CD14-positive monocyte (primary cell): ENCODE data around the gene INSYN2B. TPM values are rescaled to one million over a fixed set of nuclear protein-coding genes. Genes with fewer than 3 reads are reported as not detected.
A peak's percentile ranks its signal among the peaks of the same experiment; 100 is the strongest.

ENCODE experiments used
- DNase-seq, 3 donors: peaks; one replicate each; pipeline ENCODE4 v3.0.0-alpha.2; 2011 to 2022
- H2AFZ ChIP-seq: 2 replicates; pipeline ENCODE4 v1.6.0; 2012; ENCODE audit warnings: mild to moderate bottlenecking, low read depth, low read length, inconsistent platforms; ENCODE audit not compliant: insufficient read depth, poor library complexity, severe bottlenecking
- H3K27ac ChIP-seq, 2 donors: 1 replicate in 1 of 2; 2 replicates in 1 of 2; pipeline ENCODE4 v1.5.1; 2012 to 2013; ENCODE audit warnings: low read length in 2 of 2, control low read depth in 1 of 2, inconsistent platforms in 1 of 2, low read depth in 1 of 2, mild to moderate bottlenecking in 1 of 2
- H3K27me3 ChIP-seq, 2 donors: one replicate each; pipeline versions ENCODE4 v1.6.0 to v1.6.1; 2011 to 2013; ENCODE audit warnings: low read length in 2 of 2; ENCODE audit not compliant: control insufficient read depth in 2 of 2, insufficient read depth in 2 of 2
- H3K36me3 ChIP-seq, 2 donors: replicated peaks in 1 of 2; 1 replicate in 1 of 2; 2 replicates in 1 of 2; pipeline versions ENCODE4 v1.5.1 to v1.6.1; 2012 to 2013; ENCODE audit warnings: low read length in 2 of 2, control low read depth in 1 of 2, inconsistent platforms in 1 of 2, mild to moderate bottlenecking in 1 of 2; ENCODE audit not compliant: insufficient read depth in 2 of 2, control insufficient read depth in 1 of 2
- H3K4me1 ChIP-seq, 2 donors: 1 replicate in 1 of 2; 2 replicates in 1 of 2; pipeline versions ENCODE4 v1.5.1 to v1.6.1; 2012 to 2013; ENCODE audit warnings: low read length in 2 of 2, control low read depth in 1 of 2, inconsistent platforms in 1 of 2, mild to moderate bottlenecking in 1 of 2, moderate library complexity in 1 of 2; ENCODE audit not compliant: insufficient read depth in 2 of 2, control insufficient read depth in 1 of 2
- H3K4me2 ChIP-seq: replicated peaks from 2 replicates; pipeline ENCODE3; 2012; ENCODE audit warnings: low read length, moderate library complexity, mild to moderate bottlenecking; ENCODE audit not compliant: poor library complexity, severe bottlenecking; ENCODE audit errors: extremely low read depth
- H3K4me3 ChIP-seq, 3 experiments: fragments of 200-600 bp in 1 of 3; sonication (generic) in 1 of 3; replicated peaks in 1 of 3; 1 replicate in 2 of 3; 2 replicates in 1 of 3; pipeline ENCODE4 v1.5.1; 2011 to 2013; ENCODE audit warnings: low read length in 3 of 3, mild to moderate bottlenecking in 3 of 3, control low read depth in 2 of 3, low read depth in 2 of 3, inconsistent platforms in 1 of 3, moderate library complexity in 1 of 3
- H3K79me2 ChIP-seq: 2 replicates; pipeline ENCODE4 v1.6.0; 2012; ENCODE audit warnings: mild to moderate bottlenecking, control low read depth, inconsistent platforms, low read length, moderate library complexity; ENCODE audit not compliant: insufficient read depth
- H3K9ac ChIP-seq: 2 replicates; pipeline ENCODE4 v1.6.0; 2017; ENCODE audit warnings: low read length, mild to moderate bottlenecking; ENCODE audit not compliant: insufficient read depth, poor library complexity, severe bottlenecking
- H3K9me3 ChIP-seq, 2 donors: replicated peaks in 1 of 2; 1 replicate in 1 of 2; 2 replicates in 1 of 2; pipeline versions ENCODE4 v1.5.1 to v1.6.1; 2012 to 2013; ENCODE audit warnings: low read length in 2 of 2, control low read depth in 1 of 2; ENCODE audit not compliant: control insufficient read depth in 1 of 2, insufficient read depth in 1 of 2
- H4K20me1 ChIP-seq: 2 replicates; pipeline ENCODE4 v1.6.0; 2012; ENCODE audit warnings: mild to moderate bottlenecking, low read length, control low read depth, moderate library complexity; ENCODE audit not compliant: insufficient read depth
- H3K27ac Mint-ChIP-seq, 7 donors: one replicate each; pipeline ENCODE4 v1.8.0; 2020; ENCODE audit warnings: mild to moderate bottlenecking in 7 of 7, mixed read lengths in 7 of 7, moderate library complexity in 6 of 7, inconsistent platforms in 2 of 7
- H3K27me3 Mint-ChIP-seq, 3 donors: one replicate each; pipeline ENCODE4 v1.8.0; 2021 to 2022; ENCODE audit warnings: low read depth in 3 of 3, mild to moderate bottlenecking in 3 of 3, mixed read lengths in 3 of 3, moderate library complexity in 3 of 3, inconsistent platforms in 1 of 3
- H3K36me3 Mint-ChIP-seq, 2 donors: one replicate each; pipeline ENCODE4 v1.8.0; 2020; ENCODE audit warnings: mixed read lengths in 2 of 2, inconsistent platforms in 1 of 2, mild to moderate bottlenecking in 1 of 2
- H3K4me1 Mint-ChIP-seq: one replicate; pipeline ENCODE4 v1.8.0; 2020; ENCODE audit warnings: mild to moderate bottlenecking, mixed read lengths
- H3K4me3 Mint-ChIP-seq, 2 donors: one replicate each; pipeline ENCODE4 v1.8.0; 2020; ENCODE audit warnings: mild to moderate bottlenecking in 2 of 2, mixed read lengths in 2 of 2, moderate library complexity in 1 of 2
- H3K9me3 Mint-ChIP-seq, 7 donors: one replicate each; pipeline ENCODE4 v1.8.0; 2020 to 2022; ENCODE audit warnings: mixed read lengths in 7 of 7, mild to moderate bottlenecking in 6 of 7, moderate library complexity in 6 of 7, inconsistent platforms in 2 of 7
- WGBS: methylation state at CpG from one replicate; pipeline ENCODE4 v1.1.5; 2013; ENCODE audit warnings: missing lambda C conversion rate; ENCODE audit not compliant: insufficient coverage; 5-methylcytosine and 5-hydroxymethylcytosine counted together
- intact Hi-C, 2 donors: fragments of 100-400 bp; cut with micrococcal nuclease; formaldehyde crosslinking; loops; one replicate each; pipeline versions ENCODE4 v1.15.0 to v1.15.1; 2023
- polyA plus RNA-seq, 3 donors: library from polyadenylated mRNA; depleted of rRNA in 1 of 3; unstranded in 2 of 3; stranded (reverse) in 1 of 3; fragments of 300-500 nt in 2 of 3; fragments of >200 nt in 1 of 3; fragmentation: Illumina TruSeq in 2 of 3; gene quantifications; 1 replicate in 2 of 3; 2 replicates in 1 of 3; pipeline ENCODE4 v1.2.3, GENCODE V29; 2012 to 2021
- TF ChIP-seq, protein P1 (sequence below): fragments of 200-600 bp; IDR thresholded peaks from one replicate; pipeline ENCODE4 v1.8.0; 2022; ENCODE audit warnings: antibody characterized with exemption, mild to moderate bottlenecking

INSYN2B gene
- polyA plus RNA-seq, 3 donors = 0.17 TPM; not detected in 2

DNA sequence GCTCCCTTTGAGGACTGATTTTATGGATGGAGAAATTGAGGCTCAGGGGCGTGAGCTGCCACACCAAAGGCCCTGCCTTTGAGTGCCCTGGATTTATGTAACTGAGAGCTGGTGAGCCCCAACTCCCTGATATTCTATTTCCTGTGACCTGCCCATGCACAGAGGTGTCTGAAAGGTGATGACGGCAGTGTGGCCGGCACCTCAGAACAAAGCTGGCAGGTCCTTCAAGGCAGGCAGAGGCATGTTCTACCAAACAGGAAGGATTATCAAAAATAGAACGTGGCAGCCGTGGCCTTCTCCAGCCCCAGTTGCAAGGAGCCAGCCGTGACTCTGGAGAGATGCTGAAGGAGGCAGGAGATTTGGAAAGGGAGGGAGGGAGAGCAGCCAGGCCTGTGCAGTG, 36.2 kb downstream of the INSYN2B start:
- no peak for DNase-seq
- no peak overlapping the region for H2AFZ ChIP-seq
- H4K20me1 ChIP-seq = peaks cover 100% of the 10 kb centered on the region
- Mint-ChIP-seq H3K9me3 (no peaks in the 10 kb centered on the region), H3K27ac (peak overlapping the region in 3 of 7 donors; percentile 3 to 79 (median 37)), H3K4me1 (peaks cover 26% of the 10 kb centered on the region), H3K36me3 (peaks cover 39 to 59% of the 10 kb centered on the region in 2 donors), H3K27me3 (peaks cover 0 to 4% (median 0%) of the 10 kb centered on the region in 3 donors), H3K4me3 (no peak overlapping the region)
- no peak overlapping the region for H3K4me2 ChIP-seq
- no peaks in the 10 kb centered on the region for H3K9me3 ChIP-seq
- peaks cover 19 to 62% of the 10 kb centered on the region in 2 donors for H3K36me3 ChIP-seq
- TF ChIP-seq, protein P1, sequence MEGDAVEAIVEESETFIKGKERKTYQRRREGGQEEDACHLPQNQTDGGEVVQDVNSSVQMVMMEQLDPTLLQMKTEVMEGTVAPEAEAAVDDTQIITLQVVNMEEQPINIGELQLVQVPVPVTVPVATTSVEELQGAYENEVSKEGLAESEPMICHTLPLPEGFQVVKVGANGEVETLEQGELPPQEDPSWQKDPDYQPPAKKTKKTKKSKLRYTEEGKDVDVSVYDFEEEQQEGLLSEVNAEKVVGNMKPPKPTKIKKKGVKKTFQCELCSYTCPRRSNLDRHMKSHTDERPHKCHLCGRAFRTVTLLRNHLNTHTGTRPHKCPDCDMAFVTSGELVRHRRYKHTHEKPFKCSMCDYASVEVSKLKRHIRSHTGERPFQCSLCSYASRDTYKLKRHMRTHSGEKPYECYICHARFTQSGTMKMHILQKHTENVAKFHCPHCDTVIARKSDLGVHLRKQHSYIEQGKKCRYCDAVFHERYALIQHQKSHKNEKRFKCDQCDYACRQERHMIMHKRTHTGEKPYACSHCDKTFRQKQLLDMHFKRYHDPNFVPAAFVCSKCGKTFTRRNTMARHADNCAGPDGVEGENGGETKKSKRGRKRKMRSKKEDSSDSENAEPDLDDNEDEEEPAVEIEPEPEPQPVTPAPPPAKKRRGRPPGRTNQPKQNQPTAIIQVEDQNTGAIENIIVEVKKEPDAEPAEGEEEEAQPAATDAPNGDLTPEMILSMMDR = no peak
- intact Hi-C loops = no loop called here
- peak overlapping the region in 1 of 2 donors; percentile 70 for H3K27ac ChIP-seq
- H3K4me3 ChIP-seq = no peak overlapping the region
- WGBS = 83% methylated on average over 3 of the region's 6 CpGs
- H3K4me1 ChIP-seq = peaks cover 0 to 9% of the 10 kb centered on the region in 2 donors
- peaks cover 28% of the 10 kb centered on the region for H3K79me2 ChIP-seq
- no peaks in the 10 kb centered on the region for H3K27me3 ChIP-seq
- H3K9ac ChIP-seq = no peak overlapping the region

DNA sequence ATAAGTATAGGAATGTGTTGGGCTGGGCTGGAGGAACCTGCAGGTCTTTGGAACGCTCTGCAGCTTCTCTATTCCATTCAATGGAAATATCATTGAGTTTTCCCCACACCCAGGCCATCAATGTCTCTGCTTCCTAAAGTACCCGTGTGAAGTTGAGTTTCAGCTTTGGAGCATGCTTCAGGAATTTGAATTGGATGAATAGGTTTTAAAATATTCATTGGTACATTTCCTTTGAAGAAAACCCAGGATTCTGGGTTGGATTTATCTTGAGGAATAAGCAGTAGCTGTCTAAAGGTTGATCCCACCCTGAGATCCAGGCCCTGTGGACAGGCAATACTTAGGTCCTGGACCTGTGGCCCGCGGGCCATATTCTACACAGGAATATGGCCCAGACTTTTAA, 37.3 kb downstream of the INSYN2B start:
- Histone ChIP-seq H3K27ac (no peak overlapping the region), H2AFZ (no peak overlapping the region), H4K20me1 (peaks cover 99% of the 10 kb centered on the region), H3K4me1 (peaks cover 0 to 9% of the 10 kb centered on the region in 2 donors), H3K4me3 (no peak overlapping the region), H3K9ac (no peak overlapping the region), H3K36me3 (peaks cover 16 to 57% of the 10 kb centered on the region in 2 donors), H3K4me2 (no peak overlapping the region), H3K79me2 (peaks cover 25% of the 10 kb centered on the region), H3K27me3 (no peaks in the 10 kb centered on the region), H3K9me3 (no peaks in the 10 kb centered on the region)
- Mint-ChIP-seq H3K9me3 (peaks cover 0 to 2% (median 0%) of the 10 kb centered on the region in 7 donors), H3K36me3 (peaks cover 33 to 57% of the 10 kb centered on the region in 2 donors), H3K4me1 (peaks cover 26% of the 10 kb centered on the region), H3K4me3 (no peak overlapping the region), H3K27me3 (peaks cover 0 to 4% (median 0%) of the 10 kb centered on the region in 3 donors), H3K27ac (no peak overlapping the region)
- TF ChIP-seq, protein P1 = no peak
- DNase-seq = no peak
- WGBS = 100% methylated on average over 2 of the region's 4 CpGs
- intact Hi-C loops = no loop called here
